PC-3 (cell line): ENCODE data around the gene EIPR1. TPM values are rescaled to one million over a fixed set of nuclear protein-coding genes. Genes with fewer than 3 reads are reported as not detected.

Experiments
- ATAC-seq: fragments of 200-7000 bp; cut with Tn5 transposase; 2 replicates; pipeline ENCODE4 v1.9.1; 2020; ENCODE audit warnings: mild to moderate bottlenecking, moderate library complexity
- BruUV-seq: library from RNA; stranded (reverse); fragments of 400-500 nt; replicated peaks from 2 replicates; lab custom pipeline; 2021; lab: Mats Ljungman, UMichigan
- CTCF ChIA-PET: fragments of 300-600 bp; sonication (Branson Sonifier 250); formaldehyde crosslinking; loops from one replicate; lab custom pipeline; 2022; ENCODE audit warnings: antibody characterized with exemption; lab: Charles Lee
- POLR2A ChIA-PET: fragments of 300-600 bp; sonication (Branson Sonifier 250); formaldehyde crosslinking; loops from one replicate; lab custom pipeline; 2022; ENCODE audit warnings: antibody characterized with exemption; ENCODE audit not compliant: unreplicated experiment; lab: Charles Lee
- DNase-seq: peaks from one replicate; pipeline ENCODE4 v3.0.0-alpha.2; 2015
- H2AFZ ChIP-seq: fragments of 300-600 bp; sonication (generic); 2 replicates; pipeline ENCODE4 v1.6.0; 2016; ENCODE audit warnings: antibody characterized with exemption, low read length
- H3F3A ChIP-seq: fragments of 300-600 bp; sonication (generic); one replicate; pipeline ENCODE4 v1.6.0; 2017; ENCODE audit warnings: antibody characterized with exemption, low read length, control low read depth, mild to moderate bottlenecking; ENCODE audit not compliant: unreplicated experiment
- H3K27ac ChIP-seq: fragments of 300-600 bp; sonication (generic); 2 replicates; pipeline ENCODE4 v1.5.1; 2016; ENCODE audit warnings: mild to moderate bottlenecking, low read length
- H3K27me3 ChIP-seq: fragments of 300-600 bp; sonication (generic); 2 replicates; pipeline ENCODE4 v1.6.1; 2016; ENCODE audit warnings: low read length, mixed read lengths
- H3K36me3 ChIP-seq: fragments of 300-600 bp; sonication (generic); 2 replicates; pipeline ENCODE4 v1.6.1; 2016; ENCODE audit warnings: low read depth, mixed run types, low read length, mixed read lengths
- H3K4me1 ChIP-seq: fragments of 300-600 bp; sonication (generic); 2 replicates; pipeline ENCODE4 v1.5.1; 2016; ENCODE audit warnings: low read length; ENCODE audit not compliant: insufficient read depth
- H3K4me2 ChIP-seq: fragments of 300-600 bp; sonication (generic); 2 replicates; pipeline ENCODE4 v1.6.0; 2016; ENCODE audit warnings: low read length
- H3K4me3 ChIP-seq: fragments of 300-600 bp; sonication (generic); 2 replicates; pipeline ENCODE4 v1.5.1; 2016; ENCODE audit warnings: mild to moderate bottlenecking, low read length, mixed read lengths
- H3K79me2 ChIP-seq: fragments of 300-600 bp; sonication (generic); 2 replicates; pipeline ENCODE4 v1.6.1; 2017; ENCODE audit warnings: low read length, mixed read lengths
- H3K9ac ChIP-seq: fragments of 300-600 bp; sonication (generic); 2 replicates; pipeline ENCODE4 v1.6.0; 2016; ENCODE audit warnings: mild to moderate bottlenecking, low read length
- H3K9me2 ChIP-seq: fragments of 300-600 bp; sonication (generic); replicated peaks from 2 replicates; pipeline ENCODE4 v1.6.1; 2016; ENCODE audit warnings: mixed run types, low read length, mixed read lengths
- H3K9me3 ChIP-seq: fragments of 300-600 bp; sonication (generic); 2 replicates; pipeline ENCODE4 v1.6.1; 2016; ENCODE audit warnings: low read length, mixed read lengths
- H4K20me1 ChIP-seq: fragments of 300-600 bp; sonication (generic); 2 replicates; pipeline ENCODE4 v1.6.1; 2016; ENCODE audit warnings: low read length, mixed read lengths
- CTCF ChIP-seq: fragments of 300-600 bp; sonication (generic); conservative IDR thresholded peaks from 2 replicates; pipeline ENCODE4 v1.5.1; 2017; ENCODE audit warnings: antibody characterized with exemption, low read depth, mild to moderate bottlenecking, low read length
- EZH2 ChIP-seq: fragments of 300-600 bp; sonication (generic); IDR thresholded peaks from one replicate; pipeline ENCODE4 v1.6.1; 2017; ENCODE audit warnings: antibody characterized with exemption, mild to moderate bottlenecking, low read length; ENCODE audit not compliant: unreplicated experiment
- EZH2phosphoT487 ChIP-seq: fragments of 300-600 bp; sonication (generic); IDR thresholded peaks from 2 replicates; pipeline ENCODE4 v1.6.1; 2018; ENCODE audit warnings: mild to moderate bottlenecking, antibody characterized with exemption, low read length, borderline replicate concordance
- intact Hi-C: fragments of 100-400 bp; cut with micrococcal nuclease; formaldehyde crosslinking; loops from 2 replicates; pipeline ENCODE4 v1.9.0; 2023
- total RNA-seq: library from RNA; depleted of rRNA; stranded (reverse); fragments of >200 nt; gene quantifications from 2 replicates; pipeline ENCODE4 v1.2.3, GENCODE V29; 2014

The EIPR1 gene
- total RNA-seq, 1 experiment from 2014 or later: 90.1 TPM

GRCh38 chr2:3177891-3178577 lies 199.6 kb downstream of the EIPR1 start:
- Histone ChIP-seq H3K9me3 (no peaks in the 10 kb centered on the region), H3K27me3 (no peaks in the 10 kb centered on the region), H3F3A (no peaks in the 10 kb centered on the region), H3K79me2 (no peaks in the 10 kb centered on the region), H3K36me3 (no peaks in the 10 kb centered on the region), H3K9me2 (no peaks in the 10 kb centered on the region), H3K9ac (no peak overlapping the region), H2AFZ (no peak overlapping the region), H4K20me1 (no peaks in the 10 kb centered on the region), H3K27ac (no peak overlapping the region), H3K4me1 (no peaks in the 10 kb centered on the region), H3K4me2 (no peak overlapping the region), H3K4me3 (no peak overlapping the region)
- no TSS peak for BruUV-seq
- DNase-seq (no peak), ATAC-seq (no peak)
- ChIA-PET CTCF (interaction anchor here (0.6 kb wide), 1 partner anchor 431 kb away, joined by 10 read pairs; no protein-coding TSS in a partner anchor), POLR2A (no interaction called here)
- intact Hi-C loops: no loop called here
- TF ChIP-seq EZH2 (no peak), EZH2phosphoT487 (no peak), CTCF (no peak)

GRCh38 chr2:3176869-3177255 lies 200.8 kb downstream of the EIPR1 start:
- Histone ChIP-seq H3K36me3 (no peaks in the 10 kb centered on the region), H3K4me3 (no peak overlapping the region), H3K9me2 (no peaks in the 10 kb centered on the region), H3K27ac (no peak overlapping the region), H3K4me1 (no peaks in the 10 kb centered on the region), H3K4me2 (no peak overlapping the region), H3K9me3 (no peaks in the 10 kb centered on the region), H2AFZ (no peak overlapping the region), H3F3A (no peaks in the 10 kb centered on the region), H3K79me2 (no peaks in the 10 kb centered on the region), H3K9ac (no peak overlapping the region), H4K20me1 (no peaks in the 10 kb centered on the region), H3K27me3 (no peaks in the 10 kb centered on the region)
- DNase-seq (no peak), ATAC-seq (no peak)
- BruUV-seq: no TSS peak
- ChIA-PET CTCF (no interaction called here), POLR2A (no interaction called here)
- TF ChIP-seq CTCF (no peak), EZH2phosphoT487 (no peak), EZH2 (no peak)
- intact Hi-C loops: no loop called here
